GM06990 (cell line): ENCODE measurements around the gene GPR160.

ENCODE experiments used
- DNase-seq: peaks from one replicate; pipeline ENCODE4 v3.0.0-alpha.2; 2011; ENCODE audit not compliant: insufficient read length; ENCODE audit errors: extremely low read depth
- H3K27me3 ChIP-seq: replicated peaks from 2 replicates; pipeline ENCODE4 v1.6.0; 2011; ENCODE audit warnings: low read length; ENCODE audit not compliant: control insufficient read depth, insufficient read depth
- H3K36me3 ChIP-seq: 2 replicates; pipeline ENCODE4 v1.5.1; 2011; ENCODE audit warnings: low read length; ENCODE audit not compliant: control insufficient read depth, insufficient read depth
- H3K4me3 ChIP-seq: replicated peaks from 2 replicates; pipeline ENCODE4 v1.5.1; 2011; ENCODE audit warnings: low read depth, mild to moderate bottlenecking, control low read depth, low read length
- TF ChIP-seq, protein P1 (sequence below): IDR thresholded peaks from 2 replicates; pipeline ENCODE4 v1.5.1; 2011; ENCODE audit warnings: low read length, control low read depth, mild to moderate bottlenecking, inconsistent platforms; ENCODE audit not compliant: insufficient read depth, poor library complexity, severe bottlenecking

GPR160 gene

DNA sequence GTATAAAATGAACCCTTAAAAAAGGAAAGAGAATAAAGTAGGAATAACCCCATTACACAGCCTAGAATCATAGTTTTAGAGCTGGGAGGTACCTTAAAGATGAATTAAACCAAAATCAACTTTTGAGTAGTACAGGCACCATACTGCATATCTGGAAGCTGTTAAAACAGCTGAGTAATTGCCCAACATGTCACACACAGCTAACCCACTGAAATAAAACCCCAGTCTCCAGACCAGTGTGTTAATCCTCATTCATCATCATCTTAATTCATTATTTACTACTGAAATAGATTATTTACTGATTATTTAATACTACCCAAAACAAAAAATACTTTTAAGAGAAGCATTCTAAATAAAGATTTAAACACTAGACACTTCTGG, 52.8 kb downstream of the GPR160 start:
- no peak for DNase-seq
- TF ChIP-seq, protein P1, sequence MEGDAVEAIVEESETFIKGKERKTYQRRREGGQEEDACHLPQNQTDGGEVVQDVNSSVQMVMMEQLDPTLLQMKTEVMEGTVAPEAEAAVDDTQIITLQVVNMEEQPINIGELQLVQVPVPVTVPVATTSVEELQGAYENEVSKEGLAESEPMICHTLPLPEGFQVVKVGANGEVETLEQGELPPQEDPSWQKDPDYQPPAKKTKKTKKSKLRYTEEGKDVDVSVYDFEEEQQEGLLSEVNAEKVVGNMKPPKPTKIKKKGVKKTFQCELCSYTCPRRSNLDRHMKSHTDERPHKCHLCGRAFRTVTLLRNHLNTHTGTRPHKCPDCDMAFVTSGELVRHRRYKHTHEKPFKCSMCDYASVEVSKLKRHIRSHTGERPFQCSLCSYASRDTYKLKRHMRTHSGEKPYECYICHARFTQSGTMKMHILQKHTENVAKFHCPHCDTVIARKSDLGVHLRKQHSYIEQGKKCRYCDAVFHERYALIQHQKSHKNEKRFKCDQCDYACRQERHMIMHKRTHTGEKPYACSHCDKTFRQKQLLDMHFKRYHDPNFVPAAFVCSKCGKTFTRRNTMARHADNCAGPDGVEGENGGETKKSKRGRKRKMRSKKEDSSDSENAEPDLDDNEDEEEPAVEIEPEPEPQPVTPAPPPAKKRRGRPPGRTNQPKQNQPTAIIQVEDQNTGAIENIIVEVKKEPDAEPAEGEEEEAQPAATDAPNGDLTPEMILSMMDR, result no peak
- Histone ChIP-seq H3K36me3 (peaks cover 3% of the 10 kb centered on the region), H3K27me3 (no peaks in the 10 kb centered on the region), H3K4me3 (no peak overlapping the region)

- no peak for DNase-seq
- H3K4me3 ChIP-seq, result no peak overlapping the region
- TF ChIP-seq, protein P1, result no peak
- no peaks in the 10 kb centered on the region for H3K27me3 ChIP-seq
- peaks cover 3% of the 10 kb centered on the region for H3K36me3 ChIP-seq
These were observed 55.1 kb downstream of the GPR160 start for GRCh38 chr3:170092907-170093306.

DNA sequence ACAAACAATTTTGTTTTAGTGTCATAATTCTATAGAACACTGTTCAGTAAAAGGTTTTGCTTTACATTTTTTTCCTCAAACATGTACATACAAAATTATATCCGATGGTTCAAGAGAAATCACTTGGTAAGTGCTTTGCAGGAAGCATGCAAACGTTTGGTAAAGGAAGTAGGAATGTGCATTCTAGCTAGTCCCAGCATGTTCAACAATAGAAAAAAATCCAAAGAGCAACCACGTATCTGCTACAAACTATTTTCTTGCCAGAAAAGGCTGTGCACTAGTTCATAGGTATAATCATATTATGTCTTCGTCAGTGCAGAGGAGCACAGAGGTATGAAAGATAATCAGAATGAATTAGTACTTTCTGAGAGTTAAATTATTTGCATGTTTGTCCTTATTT, 58.0 kb downstream of the GPR160 start:
- Histone ChIP-seq H3K4me3 (no peak overlapping the region), H3K36me3 (peaks cover 4% of the 10 kb centered on the region), H3K27me3 (no peaks in the 10 kb centered on the region)
- DNase-seq, result no peak
- TF ChIP-seq, protein P1, result no peak

- Histone ChIP-seq H3K27me3 (no peaks in the 10 kb centered on the region), H3K36me3 (peaks cover 4% of the 10 kb centered on the region)
- DNase-seq, result no peak
These were observed 58.5 kb downstream of the GPR160 start for GRCh38 chr3:170096342-170096741.

DNA sequence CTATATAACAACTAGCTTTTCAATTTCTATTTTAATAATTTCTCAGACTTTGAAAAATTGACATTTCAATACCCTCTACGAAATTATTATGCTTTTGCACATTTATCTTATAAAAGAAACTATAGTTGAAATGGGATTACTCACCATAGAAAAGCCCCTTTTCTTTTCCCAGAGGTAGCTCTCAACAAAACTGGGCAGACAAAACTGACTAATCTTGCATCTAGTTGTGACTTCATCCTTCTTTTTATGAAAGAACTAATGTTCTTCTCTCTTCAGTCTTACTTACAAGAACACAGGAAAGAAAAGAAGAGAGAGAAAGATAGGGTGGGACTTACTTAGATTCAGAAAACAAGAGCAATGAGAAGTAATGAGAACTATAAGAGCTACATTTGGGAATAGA, 61.0 kb downstream of the GPR160 start:
- Histone ChIP-seq H3K4me3 (no peak overlapping the region), H3K36me3 (peaks cover 5% of the 10 kb centered on the region), H3K27me3 (no peaks in the 10 kb centered on the region)
- TF ChIP-seq, protein P1, result no peak
- no peak for DNase-seq

More at GRCh38 chr3:170096342-170096741, 58.5 kb downstream of the GPR160 start:
- no peak overlapping the region for H3K4me3 ChIP-seq
- TF ChIP-seq, protein P1, result no peak

- H3K4me3 ChIP-seq, result no peak overlapping the region
- TF ChIP-seq, protein P1, result no peak
- no peaks in the 10 kb centered on the region for H3K27me3 ChIP-seq
- no peak for DNase-seq
- H3K36me3 ChIP-seq, result peaks cover 6% of the 10 kb centered on the region
These were observed 63.1 kb downstream of the GPR160 start for GRCh38 chr3:170100944-170101343.
